Omental fat pad (tissue), 4 donors: ENCODE results near the gene EIF4E1B. TPM values are rescaled to one million over a fixed set of nuclear protein-coding genes. Genes with fewer than 3 reads are reported as not detected.

Experiments
- ATAC-seq: fragments of 150-250 bp; one replicate; pipeline ENCODE4 v1.9.1; 2016; ENCODE audit warnings: mild to moderate bottlenecking, moderate library complexity; ENCODE audit not compliant: low FRiP score
- DNase-seq: peaks from one replicate; pipeline ENCODE4 v3.0.0-alpha.2; 2019; ENCODE audit warnings: low spot score
- CTCF ChIP-seq, 3 donors: fragments of 450-650 bp; IDR thresholded peaks; one replicate each; pipeline ENCODE4 v1.5.1; 2016 to 2017; ENCODE audit warnings: antibody characterized with exemption in 3 of 3, mild to moderate bottlenecking in 3 of 3, moderate library complexity in 2 of 3
- total RNA-seq, 4 donors: library from RNA; depleted of rRNA; stranded (reverse); fragments of >200 nt; gene quantifications; one replicate each; pipeline ENCODE4 v1.1.0, GENCODE V29; 2016

Gene EIF4E1B
- total RNA-seq, 4 donors from 2014 or later = not detected

GRCh38 chr5:176620333-176620981 lies 10.0 kb upstream of the EIF4E1B start:
- no peak for TF ChIP-seq CTCF (IDR thresholded peaks at IDR 0.05)
- no peak for DNase-seq
- no peak for ATAC-seq

- no peak for TF ChIP-seq CTCF (IDR thresholded peaks at IDR 0.05)
- DNase-seq (no peak), ATAC-seq (no peak)
Measured at GRCh38 chr5:176621661-176622079, 8.8 kb upstream of the EIF4E1B start.

- ATAC-seq (no peak), DNase-seq (no peak)
- TF ChIP-seq CTCF (IDR thresholded peaks at IDR 0.05) = no peak
Measured at GRCh38 chr5:176624142-176624541, 6.3 kb upstream of the EIF4E1B start.

- no peak for TF ChIP-seq CTCF (IDR thresholded peaks at IDR 0.05)
- DNase-seq (no peak), ATAC-seq (no peak)
Measured at GRCh38 chr5:176624938-176625337, 5.5 kb upstream of the EIF4E1B start.

GRCh38 chr5:176625512-176625911 lies 5.0 kb upstream of the EIF4E1B start:
- no peak for DNase-seq
- no peak for ATAC-seq
- TF ChIP-seq CTCF (IDR thresholded peaks at IDR 0.05) = no peak

- TF ChIP-seq CTCF (IDR thresholded peaks at IDR 0.05) = no peak
- DNase-seq (no peak), ATAC-seq (no peak)
Measured at GRCh38 chr5:176625966-176626875, 4.3 kb upstream of the EIF4E1B start.
